HEK293 (cell line): ENCODE results near the gene PIK3IP1.

ENCODE experiments used
- CTCF ChIA-PET: fragments of 350-600 bp; formaldehyde crosslinking; extraction: SDS; loops from one replicate; lab custom pipeline; 2021; ENCODE audit warnings: antibody characterized with exemption; lab: Yijun Ruan, JAX
- POLR2A ChIA-PET: fragments of 300-600 bp; formaldehyde crosslinking; extraction: SDS; loops from one replicate; lab custom pipeline; 2020; ENCODE audit warnings: antibody characterized with exemption, inconsistent platforms; lab: Yijun Ruan, JAX
- H3K27ac ChIP-seq: fragments of 200-500 bp; sonication (Bioruptor generic); 2 replicates; pipeline ENCODE4 v1.5.1; 2014; ENCODE audit warnings: low read depth, low read length, control low read depth, inconsistent platforms; ENCODE audit errors: extremely low read depth
- H3K36me3 ChIP-seq, 2 experiments: fragments of 200-500 bp in 1 of 2; sonication (Bioruptor generic) in 1 of 2; 1 replicate in 1 of 2; 2 replicates in 1 of 2; pipeline ENCODE4 v1.5.1; 2014 to 2017; ENCODE audit warnings: inconsistent platforms in 2 of 2, low read length in 2 of 2; ENCODE audit not compliant: control insufficient read depth in 2 of 2, insufficient read depth in 1 of 2
- H3K4me1 ChIP-seq: fragments of 200-500 bp; sonication (Bioruptor generic); 2 replicates; pipeline ENCODE4 v1.5.1; 2014; ENCODE audit warnings: mild to moderate bottlenecking, low read length, inconsistent platforms; ENCODE audit not compliant: control insufficient read depth, insufficient read depth
- H3K4me3 ChIP-seq: 2 replicates; pipeline ENCODE4 v1.5.1; 2011; ENCODE audit warnings: low read depth, mild to moderate bottlenecking, control low read depth, low read length, moderate library complexity
- H3K9me3 ChIP-seq: fragments of 200-500 bp; sonication (Bioruptor generic); 2 replicates; pipeline ENCODE4 v1.5.1; 2014; ENCODE audit warnings: low read depth, low read length, inconsistent platforms; ENCODE audit not compliant: control insufficient read depth, insufficient read depth
- TCF7L2 ChIP-seq: IDR thresholded peaks from 2 replicates; pipeline ENCODE4 v1.6.1; 2011; ENCODE audit warnings: low read depth, mild to moderate bottlenecking, inconsistent platforms, low read length, moderate library complexity, borderline replicate concordance
- WT1 ChIP-seq: fragments of 450-650 bp; formaldehyde crosslinking; IDR thresholded peaks from 2 replicates; pipeline ENCODE4 v1.5.1; 2016; ENCODE audit warnings: missing biosample characterization, missing genetic modification characterization
- ZFP41 ChIP-seq: fragments of 450-650 bp; formaldehyde crosslinking; IDR thresholded peaks from 2 replicates; pipeline ENCODE4 v1.5.1; 2016; ENCODE audit warnings: missing biosample characterization, missing genetic modification characterization, borderline replicate concordance
- ZNF112 ChIP-seq: fragments of 450-650 bp; formaldehyde crosslinking; IDR thresholded peaks from 2 replicates; pipeline ENCODE4 v1.5.0; 2017; ENCODE audit warnings: missing biosample characterization, missing genetic modification characterization
- ZNF146 ChIP-seq: fragments of 450-650 bp; formaldehyde crosslinking; IDR thresholded peaks from 2 replicates; pipeline ENCODE4 v1.5.1; 2016; ENCODE audit warnings: missing biosample characterization, missing genetic modification characterization
- ZNF19 ChIP-seq: fragments of 450-650 bp; formaldehyde crosslinking; IDR thresholded peaks from 2 replicates; pipeline ENCODE4; 2016; ENCODE audit warnings: missing biosample characterization, missing genetic modification characterization, low read depth
- ZNF202 ChIP-seq: fragments of 450-650 bp; formaldehyde crosslinking; IDR thresholded peaks from 2 replicates; pipeline ENCODE4 v1.5.1; 2016; ENCODE audit warnings: missing biosample characterization, missing genetic modification characterization, borderline replicate concordance
- ZNF223 ChIP-seq: fragments of 450-650 bp; formaldehyde crosslinking; IDR thresholded peaks from 2 replicates; pipeline ENCODE4 v1.5.1; 2016; ENCODE audit warnings: missing biosample characterization, missing genetic modification characterization
- ZNF280D ChIP-seq: fragments of 450-650 bp; formaldehyde crosslinking; IDR thresholded peaks from 2 replicates; pipeline ENCODE4 v1.5.1; 2016; ENCODE audit warnings: missing biosample characterization, missing genetic modification characterization
- ZNF292 ChIP-seq: fragments of 450-650 bp; formaldehyde crosslinking; IDR thresholded peaks from 2 replicates; pipeline ENCODE4 v1.5.1; 2016; ENCODE audit warnings: low read depth, missing biosample characterization, missing genetic modification characterization, borderline replicate concordance
- ZNF354C ChIP-seq: fragments of 450-650 bp; formaldehyde crosslinking; IDR thresholded peaks from 2 replicates; pipeline ENCODE4 v1.5.1; 2016; ENCODE audit warnings: missing biosample characterization, missing genetic modification characterization, low read depth, borderline replicate concordance
- ZNF366 ChIP-seq: fragments of 450-650 bp; formaldehyde crosslinking; conservative IDR thresholded peaks from 2 replicates; pipeline ENCODE4 v1.5.1; 2016; ENCODE audit warnings: missing biosample characterization, missing genetic modification characterization
- ZNF501 ChIP-seq: fragments of 450-650 bp; formaldehyde crosslinking; IDR thresholded peaks from 2 replicates; pipeline ENCODE4 v1.5.1; 2016; ENCODE audit warnings: missing biosample characterization, missing genetic modification characterization
- ZNF600 ChIP-seq: fragments of 450-650 bp; formaldehyde crosslinking; IDR thresholded peaks from 2 replicates; pipeline ENCODE4 v1.5.1; 2016; ENCODE audit warnings: missing biosample characterization, missing genetic modification characterization
- ZNF707 ChIP-seq: fragments of 450-650 bp; formaldehyde crosslinking; IDR thresholded peaks from 2 replicates; pipeline ENCODE4 v1.5.1; 2016; ENCODE audit warnings: missing biosample characterization, missing genetic modification characterization
- ZNF776 ChIP-seq: fragments of 450-650 bp; formaldehyde crosslinking; IDR thresholded peaks from 2 replicates; pipeline ENCODE4 v1.5.0; 2017; ENCODE audit warnings: missing biosample characterization, missing genetic modification characterization, borderline replicate concordance
- ZNF837 ChIP-seq: fragments of 450-650 bp; formaldehyde crosslinking; IDR thresholded peaks from 2 replicates; pipeline ENCODE4 v1.5.1; 2016; ENCODE audit warnings: missing biosample characterization, missing genetic modification characterization
- ZSCAN16 ChIP-seq: fragments of 450-650 bp; formaldehyde crosslinking; IDR thresholded peaks from 2 replicates; pipeline ENCODE4 v1.5.1; 2016; ENCODE audit warnings: missing biosample characterization, missing genetic modification characterization
- TF ChIP-seq, protein P1 (sequence below): fragments of 450-650 bp; formaldehyde crosslinking; IDR thresholded peaks from 2 replicates; pipeline ENCODE4 v1.5.1; 2016; ENCODE audit warnings: missing biosample characterization, missing genetic modification characterization
- TF ChIP-seq, protein P2 (sequence below): fragments of 450-650 bp; formaldehyde crosslinking; IDR thresholded peaks from 2 replicates; pipeline ENCODE4 v1.5.0; 2017; ENCODE audit warnings: missing biosample characterization, missing genetic modification characterization, borderline replicate concordance
- TF ChIP-seq, protein P3 (sequence below): fragments of 450-650 bp; formaldehyde crosslinking; IDR thresholded peaks from 2 replicates; pipeline ENCODE4 v1.5.1; 2016; ENCODE audit warnings: missing biosample characterization, missing genetic modification characterization

Gene PIK3IP1

DNA sequence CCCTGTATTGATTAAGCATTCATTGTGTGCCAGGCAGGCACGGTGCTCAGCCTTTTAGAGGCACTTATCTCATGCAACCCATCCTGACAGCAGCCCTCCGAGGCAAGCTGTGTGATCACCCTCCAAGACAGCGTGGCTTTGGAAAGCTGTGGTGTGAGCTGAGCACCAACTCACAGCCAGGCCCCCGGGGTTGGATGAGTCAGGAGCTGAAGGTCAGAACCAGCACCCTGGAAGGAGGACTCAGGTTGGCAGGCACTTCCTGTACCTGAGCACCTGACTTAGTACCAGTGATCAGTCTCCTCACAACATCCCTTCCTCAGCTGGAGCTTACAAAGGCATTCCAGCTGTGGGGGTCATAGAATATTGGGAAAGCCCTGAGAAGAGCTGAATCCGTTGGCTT lies 44.9 kb upstream of the PIK3IP1 start:
- H3K4me3 ChIP-seq = no peak overlapping the region
- POLR2A ChIA-PET = interaction anchor here (0.7 to 1.9 kb wide), 5 partner anchors 10 to 62 kb away, joined by 3 to 8 read pairs (median 3); partner anchors contain the start of genes DRG1 and PATZ1
- peaks cover 36 to 93% of the 10 kb centered on the region in 2 experiments for H3K36me3 ChIP-seq
- TF ChIP-seq ZNF600 (tag by site-specific recombination) (no peak), ZNF837 (tag by site-specific recombination) (no peak), ZNF112 (tag by site-specific recombination) (no peak), ZNF707 (tag by site-specific recombination) (no peak), ZNF280D (tag by site-specific recombination) (no peak), ZNF366 (tag by site-specific recombination) (no peak), ZFP41 (tag by site-specific recombination) (no peak), WT1 (tag by site-specific recombination) (no peak), ZNF354C (no peak), TCF7L2 (no peak), ZNF776 (tag by site-specific recombination) (no peak), ZNF202 (tag by site-specific recombination) (no peak)
- TF ChIP-seq, protein P1, sequence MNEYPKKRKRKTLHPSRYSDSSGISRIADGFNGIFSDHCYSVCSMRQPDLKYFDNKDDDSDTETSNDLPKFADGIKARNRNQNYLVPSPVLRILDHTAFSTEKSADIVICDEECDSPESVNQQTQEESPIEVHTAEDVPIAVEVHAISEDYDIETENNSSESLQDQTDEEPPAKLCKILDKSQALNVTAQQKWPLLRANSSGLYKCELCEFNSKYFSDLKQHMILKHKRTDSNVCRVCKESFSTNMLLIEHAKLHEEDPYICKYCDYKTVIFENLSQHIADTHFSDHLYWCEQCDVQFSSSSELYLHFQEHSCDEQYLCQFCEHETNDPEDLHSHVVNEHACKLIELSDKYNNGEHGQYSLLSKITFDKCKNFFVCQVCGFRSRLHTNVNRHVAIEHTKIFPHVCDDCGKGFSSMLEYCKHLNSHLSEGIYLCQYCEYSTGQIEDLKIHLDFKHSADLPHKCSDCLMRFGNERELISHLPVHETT (tag by site-specific recombination) = no peak
- TF ChIP-seq, protein P2, sequence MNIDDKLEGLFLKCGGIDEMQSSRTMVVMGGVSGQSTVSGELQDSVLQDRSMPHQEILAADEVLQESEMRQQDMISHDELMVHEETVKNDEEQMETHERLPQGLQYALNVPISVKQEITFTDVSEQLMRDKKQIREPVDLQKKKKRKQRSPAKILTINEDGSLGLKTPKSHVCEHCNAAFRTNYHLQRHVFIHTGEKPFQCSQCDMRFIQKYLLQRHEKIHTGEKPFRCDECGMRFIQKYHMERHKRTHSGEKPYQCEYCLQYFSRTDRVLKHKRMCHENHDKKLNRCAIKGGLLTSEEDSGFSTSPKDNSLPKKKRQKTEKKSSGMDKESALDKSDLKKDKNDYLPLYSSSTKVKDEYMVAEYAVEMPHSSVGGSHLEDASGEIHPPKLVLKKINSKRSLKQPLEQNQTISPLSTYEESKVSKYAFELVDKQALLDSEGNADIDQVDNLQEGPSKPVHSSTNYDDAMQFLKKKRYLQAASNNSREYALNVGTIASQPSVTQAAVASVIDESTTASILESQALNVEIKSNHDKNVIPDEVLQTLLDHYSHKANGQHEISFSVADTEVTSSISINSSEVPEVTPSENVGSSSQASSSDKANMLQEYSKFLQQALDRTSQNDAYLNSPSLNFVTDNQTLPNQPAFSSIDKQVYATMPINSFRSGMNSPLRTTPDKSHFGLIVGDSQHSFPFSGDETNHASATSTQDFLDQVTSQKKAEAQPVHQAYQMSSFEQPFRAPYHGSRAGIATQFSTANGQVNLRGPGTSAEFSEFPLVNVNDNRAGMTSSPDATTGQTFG (tag by site-specific recombination) = no peak
- TF ChIP-seq, protein P3, sequence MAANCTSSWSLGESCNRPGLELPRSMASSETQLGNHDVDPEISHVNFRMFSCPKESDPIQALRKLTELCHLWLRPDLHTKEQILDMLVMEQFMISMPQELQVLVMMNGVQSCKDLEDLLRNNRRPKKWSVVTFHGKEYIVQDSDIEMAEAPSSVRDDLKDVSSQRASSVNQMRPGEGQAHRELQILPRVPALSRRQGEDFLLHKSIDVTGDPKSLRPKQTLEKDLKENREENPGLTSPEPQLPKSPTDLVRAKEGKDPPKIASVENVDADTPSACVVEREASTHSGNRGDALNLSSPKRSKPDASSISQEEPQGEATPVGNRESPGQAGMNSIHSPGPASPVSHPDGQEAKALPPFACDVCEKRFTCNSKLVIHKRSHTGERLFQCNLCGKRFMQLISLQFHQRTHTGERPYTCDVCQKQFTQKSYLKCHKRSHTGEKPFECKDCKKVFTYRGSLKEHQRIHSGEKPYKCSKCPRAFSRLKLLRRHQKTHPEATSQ = no peak
- CTCF ChIA-PET = interaction anchor here (0.6 to 1.5 kb wide), 4 partner anchors 15 to 70 kb away, joined by 3 to 8 read pairs (median 3); no protein-coding TSS in a partner anchor
- no peaks in the 10 kb centered on the region for H3K9me3 ChIP-seq
- H3K4me1 ChIP-seq = no peaks in the 10 kb centered on the region
- no peak overlapping the region for H3K27ac ChIP-seq

- ChIA-PET CTCF (interaction anchor here (0.8 to 1.3 kb wide), 2 partner anchors 10 to 61 kb away, joined by 3 to 4 read pairs; no protein-coding TSS in a partner anchor), POLR2A (interaction anchor here (0.6 kb wide), 1 partner anchor 120 kb away, joined by 3 read pairs; no protein-coding TSS in a partner anchor)
- Histone ChIP-seq H3K27ac (no peak overlapping the region), H3K36me3 (peaks cover 57 to 89% of the 10 kb centered on the region in 2 experiments), H3K9me3 (no peaks in the 10 kb centered on the region), H3K4me3 (no peak overlapping the region), H3K4me1 (no peaks in the 10 kb centered on the region)
- no peak for TF ChIP-seq ZNF146 (tag by site-specific recombination)
- no peak for TF ChIP-seq ZNF501 (tag by site-specific recombination)
- TF ChIP-seq ZNF292 = no peak
- TF ChIP-seq ZNF19 (tag by site-specific recombination) = no peak
- no peak for TF ChIP-seq ZNF223 (tag by site-specific recombination)
- TF ChIP-seq ZSCAN16 (tag by site-specific recombination) = no peak
- TF ChIP-seq, all 188 proteins: peak for 0
These were observed 42.0 kb upstream of the PIK3IP1 start for GRCh38 chr22:31334329-31334728.
